Adipose tissue (tissue), 3 donors: ENCODE data around the gene ANKRD49. TPM values are rescaled to one million over a fixed set of nuclear protein-coding genes. Genes with fewer than 3 reads are reported as not detected.
"Not testable (repeated sequence)": the region's sequence is repeated elsewhere in the genome, so short reads cannot be mapped to it uniquely, and the experiment has no call there.

Experiments
- H3K27ac ChIP-seq: one replicate; pipeline ENCODE4 v1.5.1; 2013; ENCODE audit warnings: low read depth, low read length
- WGBS, 3 donors: extraction: QIAGEN DNeasy Blood & Tissue Kit; methylation state at CpG; one replicate each; pipeline ENCODE4 v1.1.7; 2013; 5-methylcytosine and 5-hydroxymethylcytosine counted together
- polyA plus RNA-seq, 3 donors: library from polyadenylated mRNA; stranded (reverse); fragments of 200-250 nt; gene quantifications; one replicate each; pipeline ENCODE4 v1.2.3, GENCODE V29; 2013
- donor health status: healthy with polysubstance abuse.
- donor health status: Bipolar disorder and iron deficiency.
- donor health status: healthy.

The ANKRD49 gene
- polyA plus RNA-seq, 3 donors, result 8.0 to 10.9 (median 8.7) TPM

DNA sequence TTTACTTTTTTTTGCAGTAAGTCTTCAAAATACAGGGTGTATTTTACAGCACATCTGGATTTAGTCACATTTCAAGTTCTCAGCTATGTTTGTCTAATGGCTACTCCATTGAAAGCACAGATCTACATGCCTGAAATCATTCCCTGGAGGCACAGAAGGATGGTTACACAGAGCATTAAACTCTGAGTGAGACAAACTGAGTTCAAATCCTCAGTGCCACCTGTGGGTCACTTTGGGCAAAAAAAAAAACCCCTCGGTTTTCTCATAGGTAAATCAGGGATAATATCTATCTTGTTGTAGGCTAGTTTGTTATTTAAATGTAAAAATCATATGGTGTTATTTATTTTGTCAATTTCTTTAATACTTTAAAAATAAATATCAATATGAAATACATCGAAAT, 7.7 kb downstream of the ANKRD49 start:
- H3K27ac ChIP-seq, result no peak overlapping the region
- WGBS, 3 donors, result 63 to 77% (median 70%) methylated on average over 2 of the region's 2 CpGs

DNA sequence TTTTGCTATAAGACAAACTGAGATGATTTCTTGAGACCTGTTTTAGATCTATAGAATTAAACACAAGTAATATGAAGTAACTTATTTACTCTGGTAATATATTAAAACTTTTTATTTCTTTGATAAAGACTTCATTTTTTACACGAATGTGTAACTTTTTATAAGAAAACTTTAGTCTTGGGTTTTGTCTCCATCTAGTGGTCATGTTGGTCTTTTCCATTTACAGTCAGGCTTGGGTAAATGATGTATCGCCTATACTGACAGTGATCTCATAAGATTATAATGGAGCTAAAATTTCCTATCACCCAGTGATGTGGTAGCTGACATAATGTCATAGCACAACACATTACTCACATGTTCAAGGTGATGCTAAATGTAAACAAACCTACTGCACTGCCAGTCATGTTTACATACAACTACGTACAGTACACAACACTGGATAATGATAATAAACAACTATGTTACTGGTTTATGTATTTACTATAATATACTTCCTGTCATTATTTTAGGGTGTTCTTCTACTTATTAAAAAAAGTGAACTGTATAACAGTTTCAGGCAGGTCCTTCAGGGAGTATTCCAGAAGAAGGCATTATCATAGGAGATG, 11.0 kb downstream of the ANKRD49 start:
- 4 to 21% (median 19%) methylated on average over 3 of the region's 3 CpGs for WGBS, 3 donors
- H3K27ac ChIP-seq, result no peak overlapping the region

DNA sequence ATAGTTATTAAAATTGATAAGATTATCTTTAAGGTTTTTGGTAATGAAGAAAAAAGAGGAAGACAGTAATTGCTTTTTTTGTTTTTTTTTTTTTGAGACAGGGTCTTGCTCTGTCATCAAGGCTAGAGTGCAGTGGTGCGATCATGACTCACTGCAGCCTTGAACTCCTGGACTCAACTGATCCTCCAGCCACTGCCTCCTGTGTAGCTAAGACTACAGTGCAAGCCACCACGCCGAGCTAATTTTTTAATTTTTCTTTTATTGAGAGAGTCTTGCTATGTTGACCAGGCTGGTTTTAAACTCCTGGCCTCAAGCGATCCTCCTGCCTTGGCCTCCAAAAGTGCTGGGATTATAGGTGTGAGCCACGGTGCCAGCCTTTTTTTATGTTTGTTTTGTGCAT, 12.7 kb downstream of the ANKRD49 start:
- H3K27ac ChIP-seq, result not testable (repeated sequence)
- WGBS, 3 donors, result 83 to 94% (median 92%) methylated on average over 5 of the region's 5 CpGs

DNA sequence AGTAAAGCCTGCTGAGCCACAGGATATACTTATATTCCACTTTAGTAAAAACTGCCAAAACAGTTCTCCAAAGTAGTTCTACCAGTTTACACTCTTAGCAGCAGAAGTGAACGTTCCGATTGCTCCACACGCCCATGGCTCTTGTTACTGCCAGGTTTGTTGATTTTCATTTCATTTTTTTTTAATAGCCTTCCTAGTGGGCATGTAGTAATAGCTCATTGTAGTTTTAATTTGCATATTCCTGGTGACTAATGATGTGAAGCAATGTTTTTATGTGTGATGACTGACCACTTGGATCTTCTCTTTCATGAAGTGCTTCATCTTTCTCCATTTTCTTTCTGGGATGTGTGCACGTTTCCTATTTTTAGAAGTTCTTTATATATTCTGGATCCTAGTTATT, 13.7 kb downstream of the ANKRD49 start:
- 53 to 71% (median 65%) methylated on average over 4 of the region's 4 CpGs for WGBS, 3 donors
- no peak overlapping the region for H3K27ac ChIP-seq

DNA sequence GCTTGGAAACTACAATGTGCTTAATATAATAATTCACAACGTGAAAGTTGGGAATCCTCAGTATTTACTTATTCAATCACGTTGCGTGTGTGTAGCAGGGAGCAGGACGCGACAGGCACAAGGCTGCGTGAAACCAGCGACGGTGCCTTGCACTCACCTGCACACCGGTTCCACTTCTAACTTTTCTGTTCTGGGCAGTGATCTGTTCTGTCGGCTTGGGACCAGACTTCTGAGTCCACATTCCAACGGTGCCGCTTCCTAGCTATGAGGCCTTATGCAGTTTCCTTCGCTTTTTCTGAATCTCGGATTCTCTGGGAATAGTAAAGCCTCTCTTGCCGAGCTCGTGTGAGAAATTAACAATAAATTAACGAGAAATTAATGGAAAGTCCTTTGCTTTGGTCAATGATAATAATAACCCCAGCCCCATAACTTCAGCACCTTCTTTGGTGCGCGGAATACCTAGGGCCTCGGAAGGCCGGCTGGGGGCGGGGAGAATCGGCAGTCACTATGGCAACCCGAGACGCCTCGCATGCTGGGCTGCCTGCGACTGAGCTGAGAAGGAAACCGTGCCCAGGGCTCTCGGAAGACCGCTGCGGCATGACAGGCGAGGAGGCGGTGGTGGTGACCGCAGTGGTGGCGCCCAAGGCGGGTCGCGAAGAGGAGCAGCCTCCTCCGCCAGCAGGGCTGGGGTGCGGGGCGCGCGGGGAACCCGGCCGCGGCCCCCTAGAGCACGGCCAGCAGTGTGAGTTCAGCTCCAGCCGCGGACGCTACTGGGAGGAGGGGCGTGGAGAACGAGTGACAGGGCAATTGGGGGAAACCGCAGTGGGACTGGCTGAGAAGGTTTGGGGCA, 18.4 kb downstream of the ANKRD49 start, which contains the start of gene C11orf97:
Gene C11orf97 (plus strand): TSS at position 530 of the 850 bp plus-strand sequence. CDS start 68 bp downstream, at position 598.
- H3K27ac ChIP-seq, result no peak within 1 kb of the TSS
- WGBS, 3 donors, result 14 to 18% (median 17%) methylated on average over 51 to 53 of the region's 53 CpGs

DNA sequence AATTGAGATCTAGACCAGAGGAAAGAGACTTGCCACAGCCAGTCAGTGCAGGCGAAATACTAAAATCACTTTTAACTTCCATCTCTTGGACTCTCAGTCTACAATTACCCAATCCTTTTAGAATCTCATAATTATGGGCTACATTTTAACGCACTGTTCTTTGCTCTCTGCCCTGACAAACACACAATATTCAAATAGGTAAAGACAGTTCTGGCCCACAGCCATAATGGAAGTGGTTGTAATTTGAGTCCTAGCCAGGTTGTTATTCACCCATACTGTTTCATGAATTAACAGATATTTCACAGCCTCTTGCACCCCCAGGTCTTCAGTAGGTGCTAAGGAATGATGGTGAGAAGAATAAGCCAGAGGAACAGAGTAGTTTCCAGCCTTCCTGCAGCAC, 19.3 kb downstream of the ANKRD49 start:
- no peak overlapping the region for H3K27ac ChIP-seq
- 19 to 29% (median 26%) methylated on average over 2 of the region's 2 CpGs for WGBS, 3 donors

DNA sequence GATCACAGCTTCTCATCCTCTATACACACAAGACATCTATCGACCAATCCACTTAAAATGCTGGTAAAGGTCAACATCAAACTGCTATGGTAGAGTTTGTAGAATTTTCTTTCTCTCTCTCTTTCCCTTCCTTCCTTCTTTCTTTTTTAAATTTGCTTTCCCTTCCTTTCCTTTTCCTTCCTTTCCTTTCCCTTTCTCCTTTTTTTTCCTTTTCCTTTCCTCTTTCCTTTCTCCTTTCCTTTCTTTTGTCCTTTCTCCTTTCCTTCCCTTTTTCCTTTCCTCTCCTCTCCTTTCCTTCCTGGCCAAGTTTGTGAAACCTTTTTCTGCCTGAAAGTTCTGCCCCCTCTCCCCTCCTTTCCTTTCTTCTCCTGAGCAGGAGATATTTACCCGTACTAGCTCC, 21.6 kb downstream of the ANKRD49 start:
- no peak overlapping the region for H3K27ac ChIP-seq
- 78 to 87% (median 86%) methylated on average over 2 of the region's 2 CpGs for WGBS, 3 donors

DNA sequence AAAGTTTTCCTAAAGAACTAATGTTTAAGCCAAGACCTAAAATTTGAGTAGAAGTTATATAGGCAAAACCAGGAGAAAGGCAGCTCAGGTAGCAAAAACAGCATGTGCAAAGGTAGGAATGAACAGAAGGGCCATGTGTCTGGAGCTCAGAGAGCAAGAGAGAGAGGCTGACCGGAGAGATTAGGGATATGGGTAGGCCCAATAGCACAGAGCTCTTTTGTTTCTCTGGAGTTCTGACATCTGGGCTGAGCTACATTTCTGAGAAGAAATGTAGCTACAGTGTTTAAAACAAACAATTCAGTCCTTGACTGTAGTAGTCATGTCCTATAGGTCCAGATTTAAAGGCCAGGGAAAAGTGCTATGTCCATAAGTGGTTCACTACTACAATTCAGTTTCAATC, 22.9 kb downstream of the ANKRD49 start:
- no peak overlapping the region for H3K27ac ChIP-seq
- 0 to 52% (median 33%) methylated on average over 1 of the region's 1 CpG for WGBS, 3 donors

DNA sequence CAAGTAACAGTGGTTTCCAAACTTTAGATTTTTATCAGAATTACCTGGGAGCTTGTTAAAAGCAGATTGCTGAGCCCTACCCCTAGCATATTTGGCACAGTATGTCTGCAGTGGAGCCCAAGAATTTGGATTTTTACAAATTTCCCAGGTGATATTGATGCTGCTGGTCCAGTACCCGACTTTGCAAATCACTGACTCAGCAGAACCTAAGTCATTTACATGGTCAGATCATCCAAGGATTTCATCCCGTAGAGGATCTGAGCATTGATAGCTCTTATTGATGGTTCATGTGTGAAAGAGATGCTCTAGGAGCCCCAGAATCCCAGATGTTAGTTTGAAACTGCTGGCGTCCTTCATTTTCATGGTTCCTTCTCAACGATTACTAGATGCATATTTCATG, 24.5 kb downstream of the ANKRD49 start:
- no peak overlapping the region for H3K27ac ChIP-seq
- 58 to 71% (median 70%) methylated on average over 4 of the region's 4 CpGs for WGBS, 3 donors

DNA sequence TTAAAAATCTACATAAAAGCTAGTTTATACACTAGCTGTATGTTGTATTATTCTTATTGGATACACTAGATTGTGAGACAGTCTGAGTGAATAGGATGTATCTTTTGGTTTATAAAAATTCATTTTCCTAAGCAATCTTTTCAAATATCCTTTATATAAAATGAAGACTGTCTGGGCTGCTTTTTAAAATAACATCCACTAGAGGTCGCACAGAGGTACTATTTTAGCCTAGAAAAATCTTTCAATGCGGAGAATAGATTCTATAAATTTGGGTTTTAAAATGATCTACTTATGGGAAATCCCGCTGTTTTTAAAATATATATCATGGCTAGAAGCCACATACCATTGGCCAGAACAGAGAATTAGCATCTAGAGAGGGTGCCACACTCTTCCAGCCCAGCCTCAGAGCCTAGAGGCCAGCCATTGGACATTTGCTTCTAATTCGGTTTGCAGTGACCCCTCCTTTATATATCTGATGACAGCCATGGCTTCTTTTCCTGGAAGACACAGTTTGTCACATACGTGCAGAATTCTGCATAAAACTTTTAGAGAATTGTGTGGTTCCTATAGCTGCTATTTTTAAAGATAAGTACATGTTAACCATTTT, 25.8 kb downstream of the ANKRD49 start:
- H3K27ac ChIP-seq, result no peak overlapping the region
- WGBS, 3 donors, result 2 to 11% (median 10%) methylated on average over 5 of the region's 5 CpGs

DNA sequence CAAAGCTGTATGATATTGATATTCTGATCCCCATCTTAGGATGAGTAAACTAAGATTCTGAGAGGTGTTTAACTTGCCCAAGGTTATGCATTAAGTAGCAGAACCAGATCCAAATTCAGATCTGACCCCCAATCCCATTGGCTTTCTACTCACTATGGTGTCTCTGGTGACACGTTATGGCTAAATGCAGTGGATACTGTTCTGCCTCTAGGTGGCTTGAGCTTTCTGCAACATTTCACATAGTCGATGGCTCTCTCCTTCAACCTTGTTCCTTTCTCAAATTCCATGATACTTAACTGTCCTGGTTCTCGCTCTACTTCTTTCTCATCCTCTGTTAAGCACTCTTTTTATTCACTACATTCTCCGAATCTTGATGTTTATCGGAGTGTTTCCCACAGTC, 27.9 kb downstream of the ANKRD49 start:
- WGBS, 3 donors, result 48 to 67% (median 54%) methylated on average over 4 to 5 of the region's 5 CpGs
- no peak overlapping the region for H3K27ac ChIP-seq

DNA sequence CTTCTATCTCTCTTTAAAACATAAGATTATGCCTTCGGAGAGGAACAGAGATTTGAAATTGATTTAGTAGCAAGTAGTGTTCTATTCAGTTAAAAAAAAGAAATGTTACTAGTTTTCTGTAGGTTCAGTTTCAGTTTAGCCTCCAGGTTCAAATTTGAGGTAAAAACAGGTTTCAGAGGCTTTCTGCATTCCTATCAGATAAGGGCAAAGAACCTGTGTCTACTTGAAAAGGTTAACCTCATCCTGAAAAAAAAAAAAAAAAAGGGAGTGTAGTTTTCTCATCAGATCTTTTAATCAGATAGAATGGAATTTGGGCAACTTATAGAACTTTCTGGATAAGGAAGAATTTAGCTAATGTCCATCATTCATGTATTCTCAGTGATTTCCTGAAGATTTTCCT, 30.6 kb downstream of the ANKRD49 start:
- H3K27ac ChIP-seq, result no peak overlapping the region
- 79 to 96% (median 87%) methylated on average over 1 of the region's 1 CpG for WGBS, 3 donors

DNA sequence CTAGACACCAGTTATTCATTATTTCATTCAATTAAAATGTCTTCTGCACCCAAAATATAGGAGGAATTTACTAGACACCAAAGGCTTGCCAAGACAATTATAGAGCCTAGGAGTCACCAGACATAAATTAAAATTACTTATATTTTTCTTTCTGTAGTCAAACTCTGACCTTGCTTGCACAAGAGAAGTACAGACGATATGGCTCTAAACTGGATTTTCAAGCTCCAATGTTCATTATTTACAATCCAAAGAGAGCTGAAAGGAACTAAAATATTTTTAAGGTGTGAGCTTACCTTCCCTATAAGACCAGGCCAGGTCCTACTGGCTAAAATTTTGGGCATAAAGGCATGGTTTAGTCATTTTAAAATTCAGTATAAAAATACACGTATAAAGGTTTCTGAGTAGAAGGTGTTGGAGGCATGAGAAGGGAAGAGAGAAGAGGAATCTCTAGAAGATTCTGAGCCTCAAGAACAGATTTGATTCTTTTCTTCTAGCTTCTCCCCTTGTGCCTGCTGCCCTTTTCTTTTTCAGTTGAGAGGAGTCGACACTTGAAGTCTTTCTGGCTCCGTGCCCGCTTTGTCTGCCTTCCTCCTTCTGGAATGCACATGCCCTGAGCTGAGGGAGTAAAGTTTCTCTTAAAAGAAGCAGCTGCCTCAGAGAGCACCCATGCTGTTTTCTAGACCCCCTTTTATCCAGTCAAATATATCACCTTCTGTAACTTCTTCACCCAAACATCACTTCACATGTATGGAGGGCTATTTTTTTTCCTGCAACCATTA, 32.0 kb downstream of the ANKRD49 start:
- H3K27ac ChIP-seq, result no peak overlapping the region
- WGBS, 3 donors, result 30 to 37% (median 32%) methylated on average over 5 of the region's 5 CpGs

DNA sequence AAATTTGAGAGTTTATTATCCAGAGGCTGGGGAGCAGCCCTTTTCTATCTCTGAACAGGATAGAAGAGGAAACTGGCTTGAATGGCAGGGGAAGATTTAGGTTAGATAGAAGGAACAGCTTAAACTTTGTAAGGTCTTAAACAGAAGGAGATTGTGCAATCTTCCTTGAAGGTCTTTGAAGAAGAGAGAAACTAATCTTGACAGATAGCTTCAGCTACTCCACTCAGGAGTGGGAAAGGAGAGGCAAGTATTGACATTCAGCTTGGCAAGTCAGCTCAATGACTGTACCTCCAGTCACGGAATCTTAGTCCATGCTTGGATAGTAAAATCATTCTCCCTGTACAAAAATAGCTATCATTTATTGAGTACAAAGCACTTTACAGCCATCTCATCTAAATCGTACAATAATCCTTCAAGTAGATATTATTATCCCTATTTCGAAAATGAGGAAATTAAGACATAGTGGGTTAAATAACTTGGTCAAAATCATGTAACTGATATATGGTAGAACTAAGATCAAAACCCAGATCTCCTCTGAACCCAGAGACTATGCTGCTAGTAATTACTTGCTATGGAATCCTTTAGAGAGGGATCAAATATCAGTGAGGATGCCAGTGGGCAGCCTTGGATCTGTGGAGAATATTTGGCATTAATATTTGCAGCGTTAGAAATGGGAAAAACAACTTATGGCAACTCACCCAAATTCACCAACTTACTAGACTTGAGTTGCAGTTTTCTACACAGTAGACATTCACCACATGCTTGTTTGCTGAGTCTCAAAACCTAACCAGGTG, 33.1 kb downstream of the ANKRD49 start:
- 62 to 78% (median 70%) methylated on average over 4 of the region's 4 CpGs for WGBS, 3 donors
- H3K27ac ChIP-seq, result no peak overlapping the region

DNA sequence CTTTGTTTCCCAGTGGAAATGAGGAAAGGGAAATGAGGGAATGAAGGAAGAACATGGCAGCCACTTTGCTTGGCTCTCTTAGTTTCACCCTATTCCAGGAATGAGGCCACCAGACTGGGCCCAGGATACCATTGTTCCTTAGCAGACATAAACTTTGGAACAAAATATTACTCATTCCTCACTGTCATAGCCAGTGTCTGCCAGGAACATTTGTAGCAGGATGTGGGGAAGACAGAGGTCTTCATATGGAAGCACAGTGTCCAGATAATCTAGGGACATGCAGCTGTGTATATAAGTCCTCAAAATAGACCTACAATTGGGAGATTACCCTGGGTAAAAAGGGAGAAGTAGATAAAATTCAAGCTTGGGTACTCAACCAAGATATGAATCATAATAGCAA, 34.8 kb downstream of the ANKRD49 start:
- H3K27ac ChIP-seq, result no peak overlapping the region

DNA sequence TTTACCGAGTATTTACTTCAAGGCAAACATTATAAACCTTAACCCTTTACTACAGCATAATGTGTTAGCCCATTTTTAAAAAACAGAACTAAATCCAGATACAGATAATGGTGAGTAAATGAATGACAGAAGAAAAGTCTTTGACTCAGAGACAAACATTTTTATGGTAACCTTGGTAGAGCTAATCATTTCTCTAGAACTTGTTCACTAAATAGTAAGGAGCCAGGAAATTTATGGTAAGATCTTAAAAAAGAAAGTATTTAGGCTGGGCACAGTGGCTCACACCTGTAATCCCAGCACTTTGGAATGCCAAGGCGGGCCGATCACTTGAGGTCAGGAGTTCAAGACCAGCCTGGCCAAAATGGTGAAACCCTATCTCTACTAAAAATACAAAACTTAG, 38.4 kb downstream of the ANKRD49 start:
- WGBS, 3 donors, result 92 to 98% (median 95%) methylated on average over 3 of the region's 3 CpGs
- H3K27ac ChIP-seq, result no peak overlapping the region

DNA sequence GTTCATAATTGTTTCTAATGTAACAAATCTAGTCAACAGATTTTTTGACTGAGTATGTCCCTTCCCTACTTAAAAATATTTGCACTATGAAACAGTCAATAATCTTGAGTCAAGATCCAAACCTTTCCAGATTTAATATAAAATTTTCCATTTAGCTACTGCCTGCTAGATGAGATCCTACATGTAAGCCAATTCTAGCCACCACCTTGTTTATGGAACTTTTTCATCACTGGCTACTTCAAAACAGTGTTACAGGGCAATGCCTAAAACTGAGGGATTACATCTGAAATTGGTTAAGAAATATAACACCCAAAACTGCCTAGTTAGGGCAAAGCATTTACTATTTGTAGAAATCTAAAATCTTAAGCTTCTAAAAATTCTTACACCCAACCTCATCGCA, 39.4 kb downstream of the ANKRD49 start:
- no peak overlapping the region for H3K27ac ChIP-seq
- WGBS, 3 donors, result 61 to 97% (median 71%) methylated on average over 1 of the region's 1 CpG
